ENCODE results near the gene SRRM4. TPM values are rescaled to one million over a fixed set of nuclear protein-coding genes. Genes with fewer than 3 reads are reported as not detected.

The SRRM4 gene
- total and polyA plus RNA-seq, 2 experiments from 2014 or later: 0.53 to 0.63 TPM

GRCh38 chr12:119050663-119051062 lies 69.3 kb downstream of the SRRM4 start (continued):
- TF ChIP-seq NANOG (IDR thresholded peaks at IDR 0.05; ENCODE audit: borderline replicate concordance) (no peak), POLR2AphosphoS5 (IDR thresholded peaks at IDR 0.05; ENCODE audit: low read depth) (no peak), ETS1 (IDR thresholded peaks at IDR 0.05) (no peak)

- Histone ChIP-seq H4K20me1 (replicated peaks; ENCODE audit: insufficient read depth) (no peaks in the 10 kb centered on the region; the same call in 1 of the 2 replicates), H3K27ac (ENCODE audit: low read depth) (no peak overlapping the region), H3F3A (replicated peaks; ENCODE audit: low read depth) (no peaks in the 10 kb centered on the region), H3K4me3 (no peak overlapping the region), H3K4me1 (ENCODE audit: insufficient read depth) (no peaks in the 10 kb centered on the region), H3K36me3 (ENCODE audit: insufficient read depth) (no peaks in the 10 kb centered on the region), H3K4me2 (no peak overlapping the region), H3K27me3 (ENCODE audit: insufficient read depth) (no peaks in the 10 kb centered on the region), H2AFZ (no peak overlapping the region), H3K79me2 (replicated peaks; ENCODE audit: insufficient read depth) (no peaks in the 10 kb centered on the region), H3K9me2 (ENCODE audit: insufficient read depth) (0 out of 2 replicates have a peak, but pooled peaks cover 8% of the 10 kb centered on the region)
- ATAC-seq: no peak
- Mint-ChIP-seq H3K9me3 (no peaks in the 10 kb centered on the region; the same call in 2 of the 3 replicates), H3K27ac (no peak overlapping the region), H3K36me3 (ENCODE audit: low read depth) (no peaks in the 10 kb centered on the region; the same call in 2 of the 3 replicates), H3K4me1 (no peaks in the 10 kb centered on the region; the same call in 2 of the 3 replicates), H3K4me3 (no peak overlapping the region), H3K27me3 (ENCODE audit: insufficient read depth, low read depth, poor library complexity) (peaks cover under 1% of the 10 kb centered on the region)
- no peak for TF ChIP-seq EZH2phosphoT487 (IDR thresholded peaks at IDR 0.05; ENCODE audit: unreplicated experiment)
- no peak for TF ChIP-seq ETS1 (IDR thresholded peaks at IDR 0.05)
- TF ChIP-seq STAT1 (IDR thresholded peaks at IDR 0.05; ENCODE audit: unreplicated experiment): no peak
- TF ChIP-seq ZNF114 (CRISPR knock-in tag; IDR thresholded peaks at IDR 0.05): no peak
- TF ChIP-seq CREB1 (CRISPR knock-in tag; IDR thresholded peaks at IDR 0.05; ENCODE audit: low read depth): no peak
- TF ChIP-seq ZNF331 (CRISPR knock-in tag; IDR thresholded peaks at IDR 0.05; ENCODE audit: low read depth): no peak
- TF ChIP-seq EZH2 (IDR thresholded peaks at IDR 0.05; ENCODE audit: low read depth, unreplicated experiment): no peak
- TF ChIP-seq NANOG (IDR thresholded peaks at IDR 0.05; ENCODE audit: borderline replicate concordance): no peak
- no peak for TF ChIP-seq POLR2AphosphoS5 (IDR thresholded peaks at IDR 0.05; ENCODE audit: low read depth)
- TF ChIP-seq CTCF (conservative IDR thresholded peaks at IDR 0.05; ENCODE audit: low read depth in 2 of 2): no peak
- DNase-seq (ENCODE audit: low spot score): no peak
Observed at GRCh38 chr12:119051474-119051873, 70.1 kb downstream of the SRRM4 start.
